Vagina (tissue), 2 donors: ENCODE results near the gene ZSWIM2. TPM values are rescaled to one million over a fixed set of nuclear protein-coding genes. Genes with fewer than 3 reads are reported as not detected.

ENCODE experiments used
- DNase-seq, 2 donors: peaks; one replicate each; pipeline ENCODE4 v3.0.0-alpha.2; 2017; ENCODE audit errors: extremely low spot score in 2 of 2
- H3K27ac ChIP-seq: fragments of 200-600 bp; sonication (generic); one replicate; pipeline ENCODE4 v1.5.1; 2019
- H3K27me3 ChIP-seq: fragments of 200-600 bp; sonication (generic); one replicate; pipeline ENCODE4 v1.5.1; 2019
- H3K36me3 ChIP-seq, 2 donors: fragments of 200-600 bp; sonication (generic); one replicate each; pipeline ENCODE4 v1.5.1; 2017 to 2019
- H3K4me1 ChIP-seq: fragments of 200-600 bp; sonication (generic); one replicate; pipeline ENCODE4 v1.5.1; 2019
- H3K4me3 ChIP-seq, 2 donors: fragments of 200-600 bp; sonication (generic); 1 replicate in 1 of 2; 2 replicates in 1 of 2; pipeline ENCODE4 v1.5.1; 2016 to 2019
- H3K9me3 ChIP-seq: fragments of 200-600 bp; sonication (generic); one replicate; pipeline ENCODE4 v1.5.1; 2019
- CTCF ChIP-seq, 3 experiments: fragments of 450-650 bp in 2 of 3; fragments of 200-600 bp in 1 of 3; sonication (generic) in 1 of 3; IDR thresholded peaks; one replicate each; pipeline ENCODE4 v1.5.1; 2017 to 2019; ENCODE audit warnings: antibody characterized with exemption in 3 of 3, mild to moderate bottlenecking in 2 of 3, moderate library complexity in 2 of 3
- POLR2A ChIP-seq, 2 donors: fragments of 450-650 bp; IDR thresholded peaks; one replicate each; pipeline ENCODE4 v1.6.1; 2017; ENCODE audit warnings: antibody characterized with exemption in 2 of 2, mild to moderate bottlenecking in 2 of 2, moderate library complexity in 2 of 2
- POLR2AphosphoS5 ChIP-seq, 2 donors: sonication (generic); formaldehyde crosslinking; IDR thresholded peaks; one replicate each; pipeline ENCODE4 v1.9.0; 2017; ENCODE audit warnings: antibody characterized with exemption in 2 of 2, mild to moderate bottlenecking in 2 of 2, low read depth in 1 of 2; ENCODE audit not compliant: insufficient read depth in 1 of 2
- intact Hi-C: fragments of 100-400 bp; cut with DNase I; formaldehyde crosslinking; loops from one replicate; pipeline ENCODE4 v1.15.1; 2023
- total RNA-seq: library from RNA; depleted of rRNA; stranded (reverse); fragments of >200 nt; gene quantifications from one replicate; pipeline ENCODE4 v1.2.3, GENCODE V29; 2016

The ZSWIM2 gene
- total RNA-seq, 1 donor from 2014 or later = not detected

- no peak overlapping the region for H3K4me3 ChIP-seq
- H3K27me3 ChIP-seq = no peaks in the 10 kb centered on the region
- H3K4me1 ChIP-seq = no peaks in the 10 kb centered on the region
- DNase-seq = no peak
- H3K27ac ChIP-seq = no peak overlapping the region
- intact Hi-C loops = no loop called here
- H3K36me3 ChIP-seq = no peaks in the 10 kb centered on the region
- H3K9me3 ChIP-seq = no peaks in the 10 kb centered on the region
- TF ChIP-seq CTCF (IDR thresholded peaks at IDR 0.05) (no peak), POLR2AphosphoS5 (IDR thresholded peaks at IDR 0.05; ENCODE audit: insufficient read depth in 1 of 2, low read depth in 1 of 2) (no peak)
Measured at GRCh38 chr2:186891185-186891621, 42.2 kb upstream of the ZSWIM2 start.

GRCh38 chr2:186889101-186889879 is 40.3 kb upstream of the ZSWIM2 start:
- intact Hi-C loops = no loop called here
- Histone ChIP-seq H3K4me1 (no peaks in the 10 kb centered on the region), H3K27ac (no peak overlapping the region), H3K4me3 (no peak overlapping the region), H3K36me3 (no peaks in the 10 kb centered on the region), H3K9me3 (no peaks in the 10 kb centered on the region), H3K27me3 (no peaks in the 10 kb centered on the region)
- no peak for TF ChIP-seq CTCF (IDR thresholded peaks at IDR 0.05)
- no peak for TF ChIP-seq POLR2AphosphoS5 (IDR thresholded peaks at IDR 0.05; ENCODE audit: insufficient read depth in 1 of 2, low read depth in 1 of 2)
- TF ChIP-seq POLR2A (IDR thresholded peaks at IDR 0.05) = no peak
- no peak for DNase-seq

- H3K27ac ChIP-seq = no peak overlapping the region
- no peaks in the 10 kb centered on the region for H3K27me3 ChIP-seq
- DNase-seq = no peak
- no peaks in the 10 kb centered on the region for H3K9me3 ChIP-seq
- no peaks in the 10 kb centered on the region for H3K4me1 ChIP-seq
- intact Hi-C loops = no loop called here
- no peaks in the 10 kb centered on the region for H3K36me3 ChIP-seq
- TF ChIP-seq POLR2A (IDR thresholded peaks at IDR 0.05) = no peak
- TF ChIP-seq POLR2AphosphoS5 (IDR thresholded peaks at IDR 0.05; ENCODE audit: insufficient read depth in 1 of 2, low read depth in 1 of 2) = peak in 1 of 2 donors; percentile 67
- no peak overlapping the region for H3K4me3 ChIP-seq
Measured at GRCh38 chr2:186887107-186888090, 38.4 kb upstream of the ZSWIM2 start.

- DNase-seq = no peak
- Histone ChIP-seq H3K9me3 (no peaks in the 10 kb centered on the region), H3K27ac (no peak overlapping the region), H3K36me3 (no peaks in the 10 kb centered on the region), H3K4me3 (no peak overlapping the region), H3K4me1 (no peaks in the 10 kb centered on the region), H3K27me3 (no peaks in the 10 kb centered on the region)
- TF ChIP-seq POLR2AphosphoS5 (IDR thresholded peaks at IDR 0.05; ENCODE audit: insufficient read depth in 1 of 2, low read depth in 1 of 2) (peak in 1 of 2 donors; percentile 36), CTCF (IDR thresholded peaks at IDR 0.05) (no peak), POLR2A (IDR thresholded peaks at IDR 0.05) (no peak)
- intact Hi-C loops = no loop called here
Measured at GRCh38 chr2:186884587-186884986, 35.6 kb upstream of the ZSWIM2 start.

- H3K36me3 ChIP-seq = no peaks in the 10 kb centered on the region
- DNase-seq = no peak
- no peaks in the 10 kb centered on the region for H3K4me1 ChIP-seq
- H3K4me3 ChIP-seq = no peak overlapping the region
- no peaks in the 10 kb centered on the region for H3K9me3 ChIP-seq
- intact Hi-C loops = no loop called here
- H3K27ac ChIP-seq = no peak overlapping the region
- H3K27me3 ChIP-seq = no peaks in the 10 kb centered on the region
- TF ChIP-seq CTCF (IDR thresholded peaks at IDR 0.05) (no peak), POLR2A (IDR thresholded peaks at IDR 0.05) (no peak), POLR2AphosphoS5 (IDR thresholded peaks at IDR 0.05; ENCODE audit: insufficient read depth in 1 of 2, low read depth in 1 of 2) (no peak)
Measured at GRCh38 chr2:186883666-186884065, 34.7 kb upstream of the ZSWIM2 start.
